ENCODE data around the gene TMEM143.
"Not testable (repeated sequence)": the region's sequence is repeated elsewhere in the genome, so short reads cannot be mapped to it uniquely, and the experiment has no call there.

Gene TMEM143

GRCh38 chr19:48329167-48329891 lies 34.4 kb downstream of the TMEM143 start:
- DNase-seq, result no peak

- DNase-seq, result peak; percentile 68
Observed at GRCh38 chr19:48325265-48325910, 38.4 kb downstream of the TMEM143 start, which contains the start of gene EMP3. Gene EMP3 (plus strand): TSS chr19:48325552. CDS start chr19:48326845, 1,293 bp downstream.

- DNase-seq, result peak; percentile 97
Observed at GRCh38 chr19:48321622-48322591, 41.8 kb downstream of the TMEM143 start.

GRCh38 chr19:48321372-48321621 lies 42.4 kb downstream of the TMEM143 start:
- no peak for DNase-seq

GRCh38 chr19:48319647-48320541 lies 43.8 kb downstream of the TMEM143 start:
- DNase-seq, result peak; percentile 66

- DNase-seq, result peak; percentile 6
Observed at GRCh38 chr19:48318286-48318987, 45.3 kb downstream of the TMEM143 start.

GRCh38 chr19:48317708-48317960 lies 46.1 kb downstream of the TMEM143 start:
- DNase-seq, result not testable (repeated sequence)

GRCh38 chr19:48315712-48316111 lies 48.0 kb downstream of the TMEM143 start:
- no peak for DNase-seq

GRCh38 chr19:48311384-48311783 lies 52.4 kb downstream of the TMEM143 start:
- DNase-seq, result no peak

GRCh38 chr19:48310227-48310626 lies 53.5 kb downstream of the TMEM143 start:
- DNase-seq, result no peak

- DNase-seq, result not testable (repeated sequence)
Observed at GRCh38 chr19:48309731-48310130, 54.0 kb downstream of the TMEM143 start.

GRCh38 chr19:48308631-48309586 lies 54.8 kb downstream of the TMEM143 start:
- no peak for DNase-seq

- DNase-seq, result no peak
Observed at GRCh38 chr19:48303866-48304265, 59.9 kb downstream of the TMEM143 start.

- no peak for DNase-seq
Observed at GRCh38 chr19:48303367-48303766, 60.4 kb downstream of the TMEM143 start.

GRCh38 chr19:48302600-48302959 lies 61.2 kb downstream of the TMEM143 start:
- DNase-seq, result no peak

- DNase-seq, result no peak
Observed at GRCh38 chr19:48301886-48302599, 61.7 kb downstream of the TMEM143 start.

- no peak for DNase-seq
Observed at GRCh38 chr19:48297975-48298374, 65.8 kb downstream of the TMEM143 start.

- no peak for DNase-seq
Observed at GRCh38 chr19:48296963-48297734, 66.6 kb downstream of the TMEM143 start.

GRCh38 chr19:48295458-48295857 lies 68.3 kb downstream of the TMEM143 start:
- no peak for DNase-seq
